Panc1 (cell line): ENCODE data around the gene KAT2A. TPM values are rescaled to one million over a fixed set of nuclear protein-coding genes. Genes with fewer than 3 reads are reported as not detected.

Source experiments
- ATAC-seq: fragments of 200-7000 bp; cut with Tn5 transposase; 2 replicates; pipeline ENCODE4 v1.9.1; 2020; ENCODE audit warnings: mild to moderate bottlenecking, moderate library complexity
- BruUV-seq: library from RNA; stranded (reverse); fragments of 400-500 nt; replicated peaks from 2 replicates; lab custom pipeline; 2021; lab: Mats Ljungman, UMichigan
- CTCF ChIA-PET: fragments of 300-600 bp; sonication (Branson Sonifier 250); formaldehyde crosslinking; loops from one replicate; lab custom pipeline; 2022; ENCODE audit warnings: antibody characterized with exemption; lab: Charles Lee
- POLR2A ChIA-PET: fragments of 300-600 bp; sonication (Branson Sonifier 250); formaldehyde crosslinking; loops from one replicate; lab custom pipeline; 2022; ENCODE audit warnings: antibody characterized with exemption; lab: Charles Lee
- DNase-seq: peaks from one replicate; pipeline ENCODE4 v3.0.0-alpha.2; 2010; ENCODE audit warnings: low read depth, low spot score
- H3K27ac ChIP-seq: 2 replicates; pipeline ENCODE4 v1.5.1; 2011; ENCODE audit warnings: mild to moderate bottlenecking, low read length, inconsistent platforms
- H3K27me3 ChIP-seq: fragments of 200-500 bp; sonication (Bioruptor generic); 2 replicates; pipeline ENCODE4 v1.6.0; 2014; ENCODE audit warnings: low read length, inconsistent platforms; ENCODE audit not compliant: control insufficient read depth, insufficient read depth
- H3K36me3 ChIP-seq: fragments of 200-500 bp; sonication (Bioruptor generic); 2 replicates; pipeline ENCODE4 v1.5.1; 2014; ENCODE audit warnings: inconsistent platforms, mild to moderate bottlenecking, low read length, moderate library complexity; ENCODE audit not compliant: control insufficient read depth, insufficient read depth
- H3K4me1 ChIP-seq: 2 replicates; pipeline ENCODE4 v1.5.1; 2011; ENCODE audit warnings: inconsistent platforms, mild to moderate bottlenecking, low read length, moderate library complexity; ENCODE audit not compliant: control insufficient read depth, insufficient read depth
- H3K4me3 ChIP-seq, 2 experiments: 2 replicates each; pipeline ENCODE4 v1.5.1; 2011 to 2012; ENCODE audit warnings: low read depth in 2 of 2, low read length in 2 of 2, mild to moderate bottlenecking in 2 of 2, inconsistent platforms in 1 of 2, moderate library complexity in 1 of 2
- H3K9me3 ChIP-seq: fragments of 200-500 bp; sonication (Bioruptor generic); 2 replicates; pipeline ENCODE4 v1.5.1; 2014; ENCODE audit warnings: low read depth, mild to moderate bottlenecking, inconsistent platforms, low read length, moderate library complexity; ENCODE audit not compliant: control insufficient read depth, insufficient read depth
- POLR2AphosphoS5 ChIP-seq: IDR thresholded peaks from 2 replicates; pipeline ENCODE4 v1.6.1; 2012; ENCODE audit warnings: mild to moderate bottlenecking, low read depth, low read length, moderate library complexity
- SIN3A ChIP-seq: IDR thresholded peaks from 2 replicates; pipeline ENCODE4 v1.6.1; 2012; ENCODE audit warnings: low read depth, mild to moderate bottlenecking, low read length, moderate library complexity, borderline replicate concordance; ENCODE audit not compliant: insufficient read depth
- TCF7L2 ChIP-seq: IDR thresholded peaks from 2 replicates; pipeline ENCODE4 v1.6.1; 2011; ENCODE audit warnings: mild to moderate bottlenecking, low read depth, low read length, inconsistent platforms
- in situ Hi-C: cut with HindIII; loops from 2 replicates; pipeline ENCODE4 v1.10.0; 2016; ENCODE audit warnings: low sequenced_read_pairs, low pct_unique_long_range_greater_than_20kb
- intact Hi-C: fragments of 100-400 bp; cut with micrococcal nuclease; formaldehyde crosslinking; loops from one replicate; pipeline ENCODE4 v1.10.0; 2022; ENCODE audit not compliant: unreplicated experiment
- total RNA-seq: library from RNA; stranded (reverse); gene quantifications from one replicate; pipeline ENCODE4 v1.2.1, GENCODE V29; 2021; ENCODE audit not compliant: unreplicated experiment
- TF ChIP-seq, protein P1 (sequence below), 2 experiments: IDR thresholded peaks; 2 replicates each; pipeline ENCODE4 v1.6.1; 2011 to 2012; ENCODE audit warnings: low read depth in 2 of 2, control low read depth in 1 of 2, low read length in 1 of 2, mild to moderate bottlenecking in 1 of 2, moderate library complexity in 1 of 2; ENCODE audit not compliant: insufficient read depth in 1 of 2
- TF ChIP-seq, protein P2 (sequence below): fragments of 450-650 bp; IDR thresholded peaks from 2 replicates; pipeline ENCODE4 v1.5.1; 2017; ENCODE audit warnings: mild to moderate bottlenecking

KAT2A gene
- total RNA-seq, 1 experiment from 2014 or later, result 67.0 TPM

DNA sequence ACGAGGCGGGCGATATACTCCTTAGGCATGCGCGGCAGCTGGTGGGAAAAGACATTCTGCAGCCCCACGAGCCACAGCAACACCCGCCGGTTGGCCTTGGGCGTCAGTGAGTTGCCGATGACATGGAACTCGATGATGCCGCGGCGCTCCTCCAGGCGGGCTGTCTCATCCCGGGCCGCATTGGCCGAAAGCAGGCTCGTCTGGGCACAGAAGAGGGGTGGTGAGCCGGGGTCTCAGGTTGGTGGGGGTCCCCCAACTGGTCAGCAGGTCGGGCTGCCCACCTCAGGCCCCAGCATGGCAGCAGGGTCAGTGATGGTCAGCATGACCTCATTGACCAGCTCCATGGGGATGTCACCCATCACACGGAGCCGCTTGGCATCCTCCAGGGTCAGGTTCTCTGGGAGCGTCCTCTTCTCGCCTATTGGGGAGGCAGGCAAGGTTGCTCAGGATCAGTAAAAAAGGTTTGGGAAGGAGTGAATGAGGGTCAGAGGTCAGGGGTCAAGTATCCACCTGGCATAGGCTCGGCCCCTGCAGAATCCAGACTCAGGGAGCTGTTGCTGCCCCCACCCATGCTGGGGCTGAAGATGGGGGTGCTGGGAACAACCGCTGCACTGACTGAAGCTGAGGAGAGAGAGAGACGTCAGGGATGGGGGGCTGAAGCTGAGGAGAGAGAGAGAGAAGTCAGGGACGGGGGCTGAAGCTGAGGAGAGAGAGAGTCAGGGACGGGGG is 3.6 kb downstream of the KAT2A start:
- Histone ChIP-seq H3K4me1 (peaks cover 14% of the 10 kb centered on the region), H3K9me3 (no peaks in the 10 kb centered on the region), H3K27me3 (no peaks in the 10 kb centered on the region), H3K36me3 (no peaks in the 10 kb centered on the region), H3K4me3 (no peak overlapping the region), H3K27ac (no peak overlapping the region)
- ATAC-seq (no peak), DNase-seq (no peak)
- TF ChIP-seq SIN3A (no peak), POLR2AphosphoS5 (no peak), TCF7L2 (no peak)
- TF ChIP-seq, protein P1, sequence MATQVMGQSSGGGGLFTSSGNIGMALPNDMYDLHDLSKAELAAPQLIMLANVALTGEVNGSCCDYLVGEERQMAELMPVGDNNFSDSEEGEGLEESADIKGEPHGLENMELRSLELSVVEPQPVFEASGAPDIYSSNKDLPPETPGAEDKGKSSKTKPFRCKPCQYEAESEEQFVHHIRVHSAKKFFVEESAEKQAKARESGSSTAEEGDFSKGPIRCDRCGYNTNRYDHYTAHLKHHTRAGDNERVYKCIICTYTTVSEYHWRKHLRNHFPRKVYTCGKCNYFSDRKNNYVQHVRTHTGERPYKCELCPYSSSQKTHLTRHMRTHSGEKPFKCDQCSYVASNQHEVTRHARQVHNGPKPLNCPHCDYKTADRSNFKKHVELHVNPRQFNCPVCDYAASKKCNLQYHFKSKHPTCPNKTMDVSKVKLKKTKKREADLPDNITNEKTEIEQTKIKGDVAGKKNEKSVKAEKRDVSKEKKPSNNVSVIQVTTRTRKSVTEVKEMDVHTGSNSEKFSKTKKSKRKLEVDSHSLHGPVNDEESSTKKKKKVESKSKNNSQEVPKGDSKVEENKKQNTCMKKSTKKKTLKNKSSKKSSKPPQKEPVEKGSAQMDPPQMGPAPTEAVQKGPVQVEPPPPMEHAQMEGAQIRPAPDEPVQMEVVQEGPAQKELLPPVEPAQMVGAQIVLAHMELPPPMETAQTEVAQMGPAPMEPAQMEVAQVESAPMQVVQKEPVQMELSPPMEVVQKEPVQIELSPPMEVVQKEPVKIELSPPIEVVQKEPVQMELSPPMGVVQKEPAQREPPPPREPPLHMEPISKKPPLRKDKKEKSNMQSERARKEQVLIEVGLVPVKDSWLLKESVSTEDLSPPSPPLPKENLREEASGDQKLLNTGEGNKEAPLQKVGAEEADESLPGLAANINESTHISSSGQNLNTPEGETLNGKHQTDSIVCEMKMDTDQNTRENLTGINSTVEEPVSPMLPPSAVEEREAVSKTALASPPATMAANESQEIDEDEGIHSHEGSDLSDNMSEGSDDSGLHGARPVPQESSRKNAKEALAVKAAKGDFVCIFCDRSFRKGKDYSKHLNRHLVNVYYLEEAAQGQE (IDR thresholded peaks at IDR 0.05; ENCODE audit: insufficient read depth in 1 of 2, low read depth in 2 of 2, low read length in 1 of 2), result no peak
- TF ChIP-seq, protein P2, sequence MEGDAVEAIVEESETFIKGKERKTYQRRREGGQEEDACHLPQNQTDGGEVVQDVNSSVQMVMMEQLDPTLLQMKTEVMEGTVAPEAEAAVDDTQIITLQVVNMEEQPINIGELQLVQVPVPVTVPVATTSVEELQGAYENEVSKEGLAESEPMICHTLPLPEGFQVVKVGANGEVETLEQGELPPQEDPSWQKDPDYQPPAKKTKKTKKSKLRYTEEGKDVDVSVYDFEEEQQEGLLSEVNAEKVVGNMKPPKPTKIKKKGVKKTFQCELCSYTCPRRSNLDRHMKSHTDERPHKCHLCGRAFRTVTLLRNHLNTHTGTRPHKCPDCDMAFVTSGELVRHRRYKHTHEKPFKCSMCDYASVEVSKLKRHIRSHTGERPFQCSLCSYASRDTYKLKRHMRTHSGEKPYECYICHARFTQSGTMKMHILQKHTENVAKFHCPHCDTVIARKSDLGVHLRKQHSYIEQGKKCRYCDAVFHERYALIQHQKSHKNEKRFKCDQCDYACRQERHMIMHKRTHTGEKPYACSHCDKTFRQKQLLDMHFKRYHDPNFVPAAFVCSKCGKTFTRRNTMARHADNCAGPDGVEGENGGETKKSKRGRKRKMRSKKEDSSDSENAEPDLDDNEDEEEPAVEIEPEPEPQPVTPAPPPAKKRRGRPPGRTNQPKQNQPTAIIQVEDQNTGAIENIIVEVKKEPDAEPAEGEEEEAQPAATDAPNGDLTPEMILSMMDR, result no peak
- in situ Hi-C loops (no loop called here), intact Hi-C loops (no loop called here)
- no TSS peak for BruUV-seq
- ChIA-PET CTCF (interaction anchor here (0.7 kb wide), 1 partner anchor 151 kb away, joined by 3 read pairs; no protein-coding TSS in a partner anchor), POLR2A (no interaction called here)

DNA sequence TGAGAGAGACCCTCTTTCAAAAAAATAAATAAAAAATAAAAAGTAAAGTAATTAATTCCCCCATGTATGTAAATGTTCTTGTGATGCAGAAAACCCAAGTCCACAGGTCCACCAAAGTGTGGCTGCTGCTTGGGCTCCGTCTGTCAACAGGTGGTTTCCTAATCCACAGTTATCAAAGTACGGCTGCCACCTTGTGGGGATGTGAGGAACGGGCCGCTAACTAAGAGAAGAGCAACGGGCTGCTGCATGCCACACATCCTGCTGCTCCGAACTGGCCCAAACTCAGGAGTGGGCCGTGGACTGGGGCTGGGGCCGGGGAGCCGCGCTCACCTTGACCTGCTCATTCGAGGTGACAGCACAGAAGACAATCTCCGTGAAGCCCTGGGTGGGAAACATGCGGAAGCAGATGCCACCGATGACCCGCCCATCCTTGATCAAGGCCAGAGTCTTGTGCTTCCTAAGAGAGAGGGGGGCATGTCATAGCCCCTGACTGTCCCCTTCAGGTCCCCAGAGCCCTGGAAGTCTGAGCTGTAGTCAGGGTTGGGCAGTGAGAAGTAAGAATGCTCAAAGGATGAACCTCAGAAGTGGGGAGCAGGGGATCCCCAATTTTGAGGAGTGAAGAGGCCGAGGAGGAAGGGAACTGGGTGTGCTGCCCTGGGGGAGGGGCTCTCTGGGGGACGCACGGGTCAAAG is 4.3 kb downstream of the KAT2A start:
- no peak for TF ChIP-seq TCF7L2
- TF ChIP-seq, protein P2, result peak; percentile 76
- TF ChIP-seq, protein P1 (IDR thresholded peaks at IDR 0.05; ENCODE audit: insufficient read depth in 1 of 2, low read depth in 2 of 2, low read length in 1 of 2), result no peak
- TF ChIP-seq SIN3A, result no peak
- no peak for TF ChIP-seq POLR2AphosphoS5
- Histone ChIP-seq H3K27me3 (no peaks in the 10 kb centered on the region), H3K4me1 (peaks cover 16% of the 10 kb centered on the region), H3K36me3 (no peaks in the 10 kb centered on the region), H3K27ac (no peak overlapping the region), H3K9me3 (no peaks in the 10 kb centered on the region), H3K4me3 (no peak overlapping the region)
- ChIA-PET POLR2A (no interaction called here), CTCF (no interaction called here)
- in situ Hi-C loops, result no loop called here
- BruUV-seq, result no TSS peak
- intact Hi-C loops, result no loop called here
- DNase-seq (no peak), ATAC-seq (0 out of 2 replicates have a peak, but pooled peaks have one; percentile 19)
